K562 (cell line): ENCODE data around the gene KLK14. TPM values are rescaled to one million over a fixed set of nuclear protein-coding genes. Genes with fewer than 3 reads are reported as not detected.

Source experiments
- CXXC5 ChIP-seq: fragments of 250-450 bp; sonication (Bioruptor Pico); IDR thresholded peaks from 2 replicates; pipeline ENCODE4 v1.8.0; 2022; ENCODE audit warnings: inconsistent platforms, mild to moderate bottlenecking, moderate library complexity
- FOXJ2 ChIP-seq: fragments of 200-800 bp; sonication (Bioruptor generic); IDR thresholded peaks from 2 replicates; pipeline ENCODE4 v1.6.1; 2016; ENCODE audit warnings: missing genetic modification characterization, missing compliant biosample characterization
- FUS ChIP-seq: fragments of 200-400 bp; formaldehyde crosslinking; optimal IDR thresholded peaks from 2 replicates; pipeline ENCODE3; 2017; ENCODE audit warnings: low read depth, low read length
- HMBOX1 ChIP-seq: sonication (generic); IDR thresholded peaks from 2 replicates; pipeline ENCODE4 v1.6.1; 2016
- KAT8 ChIP-seq: fragments of 450-650 bp; IDR thresholded peaks from 2 replicates; pipeline ENCODE4 v1.6.1; 2016; ENCODE audit warnings: low read depth, mild to moderate bottlenecking
- L3MBTL2 ChIP-seq: fragments of 450-650 bp; IDR thresholded peaks from 2 replicates; pipeline ENCODE4 v1.6.1; 2016; ENCODE audit warnings: mild to moderate bottlenecking, moderate library complexity
- NFATC3 ChIP-seq: fragments of 450-650 bp; IDR thresholded peaks from 2 replicates; pipeline ENCODE4 v1.6.1; 2017; ENCODE audit warnings: mild to moderate bottlenecking
- NR4A1 ChIP-seq, 2 experiments: fragments of 250-450 bp in 1 of 2; fragments of 450-650 bp in 1 of 2; sonication (Bioruptor Pico) in 1 of 2; IDR thresholded peaks; 2 replicates each; pipeline versions ENCODE4 v1.4.0 to v1.6.1; 2016 to 2020; ENCODE audit warnings: mild to moderate bottlenecking in 2 of 2, missing compliant biosample characterization in 1 of 2, missing genetic modification characterization in 1 of 2, moderate library complexity in 1 of 2
- PATZ1 ChIP-seq: fragments of 250-450 bp; sonication (Bioruptor Pico); IDR thresholded peaks from 2 replicates; pipeline ENCODE4 v1.5.0; 2020; ENCODE audit warnings: mild to moderate bottlenecking, borderline replicate concordance
- RBM22 ChIP-seq: fragments of 200-400 bp; formaldehyde crosslinking; IDR thresholded peaks from 2 replicates; pipeline ENCODE4 v1.6.1; 2018; ENCODE audit warnings: low read length, low read depth; ENCODE audit not compliant: poor library complexity, severe bottlenecking
- TCF3 ChIP-seq: sonication (generic); formaldehyde crosslinking; IDR thresholded peaks from 2 replicates; pipeline ENCODE4 v1.4.0; 2020; ENCODE audit warnings: mild to moderate bottlenecking, missing genetic modification reagents
- THAP7 ChIP-seq: fragments of 250-450 bp; sonication (Bioruptor Pico); IDR thresholded peaks from 2 replicates; pipeline ENCODE4 v1.5.0; 2021
- ZC3H4 ChIP-seq: sonication (generic); formaldehyde crosslinking; IDR thresholded peaks from 2 replicates; pipeline ENCODE4 v1.9.0; 2021; ENCODE audit warnings: missing genetic modification reagents, borderline replicate concordance
- ZFP30 ChIP-seq: fragments of 250-450 bp; sonication (Bioruptor Pico); IDR thresholded peaks from 2 replicates; pipeline ENCODE4 v1.8.0; 2022; ENCODE audit warnings: moderate library complexity, mild to moderate bottlenecking, inconsistent platforms, borderline replicate concordance
- ZNF146 ChIP-seq: IDR thresholded peaks from one replicate; pipeline ENCODE4 v1.6.1; 2018; ENCODE audit warnings: missing compliant biosample characterization; ENCODE audit not compliant: unreplicated experiment
- ZNF561 ChIP-seq: fragments of 450-650 bp; formaldehyde crosslinking; conservative IDR thresholded peaks from 2 replicates; pipeline ENCODE4 v1.4.0; 2020; ENCODE audit warnings: mild to moderate bottlenecking, moderate library complexity
- polyA plus RNA-seq, 8 experiments: library from polyadenylated mRNA; depleted of rRNA in 4 of 8; stranded (reverse) in 5 of 8; unstranded in 3 of 8; fragments of >200 nt; fragmentation: Nextera tagmentation in 2 of 8; fragmentation: Illumina TruSeq in 1 of 8; extraction: Ambion mirVana in 2 of 8; extraction: Trizol in 1 of 8; gene quantifications; 2 replicates each; pipeline versions ENCODE4 v1.2.1 to v1.2.3, GENCODE V29; 2011 to 2014; ENCODE audit warnings: inconsistent platforms in 1 of 8, missing spikeins in 1 of 8
- total RNA-seq, 7 experiments: library from RNA; depleted of rRNA in 6 of 7; stranded (reverse); fragments of >200 nt in 6 of 7; fragmentation: Illumina TruSeq in 2 of 7; extraction: Trizol in 2 of 7; gene quantifications; 2 replicates each; pipeline versions ENCODE4 v1.2.1 to v1.2.3, GENCODE V29; 2011 to 2021; ENCODE audit warnings: low replicate concordance in 1 of 7
- TF ChIP-seq, protein P1 (sequence below): fragments of 150-350 bp; conservative IDR thresholded peaks from 2 replicates; pipeline ENCODE4 v1.6.1; 2014; ENCODE audit warnings: low read length
- TF ChIP-seq, protein P2 (sequence below), 2 experiments: fragments of 200-800 bp in 1 of 2; sonication (Bioruptor generic) in 1 of 2; sonication (generic) in 1 of 2; formaldehyde crosslinking in 1 of 2; IDR thresholded peaks in 1 of 2; conservative IDR thresholded peaks in 1 of 2; 2 replicates each; pipeline versions ENCODE4 v1.5.0 to v1.6.1; 2016 to 2020; ENCODE audit warnings: missing compliant biosample characterization in 1 of 2, missing genetic modification characterization in 1 of 2, missing genetic modification reagents in 1 of 2

Gene KLK14
- total and polyA plus RNA-seq, 9 of the 15 experiments (the other 6 are each of a cell fraction or from before 2014, with no cell fraction given) = not detected

- TF ChIP-seq PATZ1 (CRISPR knock-in tag) (no peak), ZNF561 (CRISPR knock-in tag) (no peak), HMBOX1 (0 out of 2 replicates have a peak, but pooled peaks have one; percentile 20), NFATC3 (no peak), FUS (no peak), NR4A1 (CRISPR knock-in tag; IDR thresholded peaks at IDR 0.05) (no peak), NR4A1 (tag; IDR thresholded peaks at IDR 0.05) (peak; percentile 81; the same call in 1 of the 2 replicates), ZFP30 (CRISPR knock-in tag) (no peak), KAT8 (no peak), THAP7 (no peak), ZNF146 (CRISPR knock-in tag) (no peak), FOXJ2 (tag) (0 out of 2 replicates have a peak, but pooled peaks have one; percentile 43), ZC3H4 (CRISPR knock-in tag) (no peak), RBM22 (no peak), L3MBTL2 (peak; percentile 78), TCF3 (CRISPR knock-in tag) (peak; percentile 68), CXXC5 (peak; percentile 83)
- TF ChIP-seq, protein P1, sequence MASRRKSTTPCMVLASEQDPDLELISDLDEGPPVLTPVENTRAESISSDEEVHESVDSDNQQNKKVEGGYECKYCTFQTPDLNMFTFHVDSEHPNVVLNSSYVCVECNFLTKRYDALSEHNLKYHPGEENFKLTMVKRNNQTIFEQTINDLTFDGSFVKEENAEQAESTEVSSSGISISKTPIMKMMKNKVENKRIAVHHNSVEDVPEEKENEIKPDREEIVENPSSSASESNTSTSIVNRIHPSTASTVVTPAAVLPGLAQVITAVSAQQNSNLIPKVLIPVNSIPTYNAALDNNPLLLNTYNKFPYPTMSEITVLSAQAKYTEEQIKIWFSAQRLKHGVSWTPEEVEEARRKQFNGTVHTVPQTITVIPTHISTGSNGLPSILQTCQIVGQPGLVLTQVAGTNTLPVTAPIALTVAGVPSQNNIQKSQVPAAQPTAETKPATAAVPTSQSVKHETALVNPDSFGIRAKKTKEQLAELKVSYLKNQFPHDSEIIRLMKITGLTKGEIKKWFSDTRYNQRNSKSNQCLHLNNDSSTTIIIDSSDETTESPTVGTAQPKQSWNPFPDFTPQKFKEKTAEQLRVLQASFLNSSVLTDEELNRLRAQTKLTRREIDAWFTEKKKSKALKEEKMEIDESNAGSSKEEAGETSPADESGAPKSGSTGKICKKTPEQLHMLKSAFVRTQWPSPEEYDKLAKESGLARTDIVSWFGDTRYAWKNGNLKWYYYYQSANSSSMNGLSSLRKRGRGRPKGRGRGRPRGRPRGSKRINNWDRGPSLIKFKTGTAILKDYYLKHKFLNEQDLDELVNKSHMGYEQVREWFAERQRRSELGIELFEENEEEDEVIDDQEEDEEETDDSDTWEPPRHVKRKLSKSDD = no peak
- TF ChIP-seq, protein P2, sequence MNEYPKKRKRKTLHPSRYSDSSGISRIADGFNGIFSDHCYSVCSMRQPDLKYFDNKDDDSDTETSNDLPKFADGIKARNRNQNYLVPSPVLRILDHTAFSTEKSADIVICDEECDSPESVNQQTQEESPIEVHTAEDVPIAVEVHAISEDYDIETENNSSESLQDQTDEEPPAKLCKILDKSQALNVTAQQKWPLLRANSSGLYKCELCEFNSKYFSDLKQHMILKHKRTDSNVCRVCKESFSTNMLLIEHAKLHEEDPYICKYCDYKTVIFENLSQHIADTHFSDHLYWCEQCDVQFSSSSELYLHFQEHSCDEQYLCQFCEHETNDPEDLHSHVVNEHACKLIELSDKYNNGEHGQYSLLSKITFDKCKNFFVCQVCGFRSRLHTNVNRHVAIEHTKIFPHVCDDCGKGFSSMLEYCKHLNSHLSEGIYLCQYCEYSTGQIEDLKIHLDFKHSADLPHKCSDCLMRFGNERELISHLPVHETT (CRISPR knock-in tag; conservative IDR thresholded peaks at IDR 0.05 in 1 of 2, IDR thresholded peaks at IDR 0.05 in 1 of 2) = peak in 1 of 2 experiments; percentile 80; a peak in 2 of 4 replicates
These were observed 49.3 kb upstream of the KLK14 start (continued) for GRCh38 chr19:51131780-51132680.
